KOPT-K1 (cell line): ENCODE data around the gene SEMA6B.
"Not testable (repeated sequence)": the region's sequence is repeated elsewhere in the genome, so short reads cannot be mapped to it uniquely, and the experiment has no call there.

Source experiments
- H3K27ac ChIP-seq: fragments of 200-600 bp; sonication (generic); 2 replicates; pipeline ENCODE4 v1.5.1; 2016; ENCODE audit warnings: antibody characterized with exemption, mild to moderate bottlenecking, low read depth, low read length; ENCODE audit not compliant: poor library complexity, severe bottlenecking
- H3K36me3 ChIP-seq: fragments of 200-600 bp; sonication (generic); 2 replicates; pipeline ENCODE4 v1.5.1; 2017; ENCODE audit warnings: antibody characterized with exemption, mild to moderate bottlenecking, low read length, moderate library complexity; ENCODE audit not compliant: insufficient read depth
- H3K9me3 ChIP-seq: fragments of 200-600 bp; sonication (generic); 2 replicates; pipeline ENCODE4 v1.5.1; 2017; ENCODE audit warnings: antibody characterized with exemption, low read length, mild to moderate bottlenecking; ENCODE audit not compliant: insufficient read depth, poor library complexity, severe bottlenecking

The SEMA6B gene

GRCh38 chr19:4568886-4569285, 9.4 kb upstream of the SEMA6B start:
- Histone ChIP-seq H3K27ac (no peak overlapping the region), H3K9me3 (no peaks in the 10 kb centered on the region), H3K36me3 (no peaks in the 10 kb centered on the region)

- no peak overlapping the region for H3K27ac ChIP-seq
- no peaks in the 10 kb centered on the region for H3K36me3 ChIP-seq
- H3K9me3 ChIP-seq: no peaks in the 10 kb centered on the region
These were observed 8.1 kb upstream of the SEMA6B start for GRCh38 chr19:4567584-4568071.

GRCh38 chr19:4566402-4567051, 7.0 kb upstream of the SEMA6B start:
- Histone ChIP-seq H3K27ac (no peak overlapping the region), H3K9me3 (no peaks in the 10 kb centered on the region), H3K36me3 (no peaks in the 10 kb centered on the region)

GRCh38 chr19:4563562-4563961, 4.1 kb upstream of the SEMA6B start:
- not testable (repeated sequence) for H3K27ac ChIP-seq, H3K9me3 ChIP-seq, H3K36me3 ChIP-seq

GRCh38 chr19:4562085-4562484, 2.6 kb upstream of the SEMA6B start:
- H3K27ac ChIP-seq, H3K36me3 ChIP-seq, H3K9me3 ChIP-seq: not testable (repeated sequence)

GRCh38 chr19:4557971-4558941, 1.2 kb downstream of the SEMA6B start:
- Histone ChIP-seq H3K27ac (no peak overlapping the region), H3K36me3 (no peaks in the 10 kb centered on the region), H3K9me3 (no peaks in the 10 kb centered on the region)

GRCh38 chr19:4557144-4557970, 2.1 kb downstream of the SEMA6B start:
- Histone ChIP-seq H3K36me3 (no peaks in the 10 kb centered on the region), H3K27ac (no peak overlapping the region), H3K9me3 (no peaks in the 10 kb centered on the region)

GRCh38 chr19:4556597-4557127, 2.8 kb downstream of the SEMA6B start:
- no peaks in the 10 kb centered on the region for H3K36me3 ChIP-seq
- no peak overlapping the region for H3K27ac ChIP-seq

GRCh38 chr19:4555657-4556561, 3.6 kb downstream of the SEMA6B start:
- no peak overlapping the region for H3K27ac ChIP-seq
- no peaks in the 10 kb centered on the region for H3K36me3 ChIP-seq
- H3K9me3 ChIP-seq: no peaks in the 10 kb centered on the region

More at GRCh38 chr19:4556597-4557127, 2.8 kb downstream of the SEMA6B start:
- no peaks in the 10 kb centered on the region for H3K9me3 ChIP-seq

- Histone ChIP-seq H3K9me3 (no peaks in the 10 kb centered on the region), H3K36me3 (no peaks in the 10 kb centered on the region), H3K27ac (no peak overlapping the region)
These were observed 4.8 kb downstream of the SEMA6B start for GRCh38 chr19:4554717-4555116.

GRCh38 chr19:4553775-4554174, 5.7 kb downstream of the SEMA6B start:
- Histone ChIP-seq H3K9me3 (no peaks in the 10 kb centered on the region), H3K27ac (no peak overlapping the region), H3K36me3 (no peaks in the 10 kb centered on the region)

GRCh38 chr19:4553092-4553695, 6.3 kb downstream of the SEMA6B start:
- Histone ChIP-seq H3K9me3 (no peaks in the 10 kb centered on the region), H3K36me3 (no peaks in the 10 kb centered on the region), H3K27ac (no peak overlapping the region)

GRCh38 chr19:4552525-4552819, 7.0 kb downstream of the SEMA6B start:
- no peaks in the 10 kb centered on the region for H3K36me3 ChIP-seq
- H3K9me3 ChIP-seq: no peaks in the 10 kb centered on the region
- no peak overlapping the region for H3K27ac ChIP-seq
